ENCODE results near the gene KCTD21.
"Not testable (repeated sequence)": the region's sequence is repeated elsewhere in the genome, so short reads cannot be mapped to it uniquely, and the experiment has no call there.

DNA sequence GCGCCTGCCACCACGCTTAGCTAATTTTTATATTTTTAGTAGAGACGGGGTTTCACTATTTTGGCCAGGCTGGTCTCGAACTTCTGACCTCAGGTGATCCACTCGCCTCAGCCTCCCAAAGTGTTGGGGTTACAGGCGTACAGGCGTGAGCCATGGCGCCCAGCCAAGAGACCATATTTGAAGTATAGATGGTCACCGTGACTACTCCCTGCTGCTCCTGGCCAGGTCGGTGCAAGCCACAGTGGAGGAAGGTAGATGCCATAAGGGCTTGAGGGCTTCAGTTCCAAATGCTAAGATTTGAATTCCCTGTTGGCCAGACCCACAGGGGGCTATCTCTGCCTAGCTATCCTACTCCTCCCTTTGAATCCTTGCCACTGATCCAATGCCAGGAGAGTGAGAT is 34.3 kb upstream of the KCTD21 start:
- TF ChIP-seq, protein P1, sequence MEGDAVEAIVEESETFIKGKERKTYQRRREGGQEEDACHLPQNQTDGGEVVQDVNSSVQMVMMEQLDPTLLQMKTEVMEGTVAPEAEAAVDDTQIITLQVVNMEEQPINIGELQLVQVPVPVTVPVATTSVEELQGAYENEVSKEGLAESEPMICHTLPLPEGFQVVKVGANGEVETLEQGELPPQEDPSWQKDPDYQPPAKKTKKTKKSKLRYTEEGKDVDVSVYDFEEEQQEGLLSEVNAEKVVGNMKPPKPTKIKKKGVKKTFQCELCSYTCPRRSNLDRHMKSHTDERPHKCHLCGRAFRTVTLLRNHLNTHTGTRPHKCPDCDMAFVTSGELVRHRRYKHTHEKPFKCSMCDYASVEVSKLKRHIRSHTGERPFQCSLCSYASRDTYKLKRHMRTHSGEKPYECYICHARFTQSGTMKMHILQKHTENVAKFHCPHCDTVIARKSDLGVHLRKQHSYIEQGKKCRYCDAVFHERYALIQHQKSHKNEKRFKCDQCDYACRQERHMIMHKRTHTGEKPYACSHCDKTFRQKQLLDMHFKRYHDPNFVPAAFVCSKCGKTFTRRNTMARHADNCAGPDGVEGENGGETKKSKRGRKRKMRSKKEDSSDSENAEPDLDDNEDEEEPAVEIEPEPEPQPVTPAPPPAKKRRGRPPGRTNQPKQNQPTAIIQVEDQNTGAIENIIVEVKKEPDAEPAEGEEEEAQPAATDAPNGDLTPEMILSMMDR (IDR thresholded peaks at IDR 0.05; ENCODE audit: low read length): not testable (repeated sequence)
- not testable (repeated sequence) for TF ChIP-seq EZH2 (IDR thresholded peaks at IDR 0.05; ENCODE audit: borderline replicate concordance, low read length)

Measured in OCI-LY1 (cell line).